HG03439 (cell line): ENCODE results near the gene RRBP1.

ENCODE experiments used
- ATAC-seq: cut with Tn5 transposase; IDR thresholded peaks from one replicate; pipeline ENCODE4 v1.9.1; 2021; ENCODE audit warnings: mild to moderate bottlenecking, moderate library complexity; ENCODE audit not compliant: unreplicated experiment

RRBP1 gene

GRCh38 chr20:17651129-17651759 is 30.8 kb downstream of the RRBP1 start:
- no peak for ATAC-seq

GRCh38 chr20:17650301-17651128 is 31.5 kb downstream of the RRBP1 start:
- no peak for ATAC-seq

GRCh38 chr20:17648791-17649730 is 33.0 kb downstream of the RRBP1 start:
- no peak for ATAC-seq

GRCh38 chr20:17648315-17648646 is 33.8 kb downstream of the RRBP1 start:
- no peak for ATAC-seq

- no peak for ATAC-seq
These were observed 34.4 kb downstream of the RRBP1 start for GRCh38 chr20:17647391-17648314.

GRCh38 chr20:17646961-17647301 is 35.1 kb downstream of the RRBP1 start:
- no peak for ATAC-seq

- no peak for ATAC-seq
These were observed 35.7 kb downstream of the RRBP1 start for GRCh38 chr20:17646209-17646960.

- no peak for ATAC-seq
These were observed 36.4 kb downstream of the RRBP1 start for GRCh38 chr20:17645546-17646208.

- no peak for ATAC-seq
These were observed 37.0 kb downstream of the RRBP1 start for GRCh38 chr20:17645010-17645409.

GRCh38 chr20:17644451-17644850 is 37.6 kb downstream of the RRBP1 start:
- ATAC-seq: no peak

GRCh38 chr20:17643531-17644188 is 38.4 kb downstream of the RRBP1 start:
- no peak for ATAC-seq

GRCh38 chr20:17642404-17643269 is 39.4 kb downstream of the RRBP1 start:
- ATAC-seq: no peak

GRCh38 chr20:17641993-17642392 is 40.0 kb downstream of the RRBP1 start:
- ATAC-seq: no peak

GRCh38 chr20:17641520-17641964 is 40.5 kb downstream of the RRBP1 start:
- no peak for ATAC-seq

GRCh38 chr20:17640875-17641378 is 41.1 kb downstream of the RRBP1 start:
- no peak for ATAC-seq

- ATAC-seq: no peak
These were observed 41.7 kb downstream of the RRBP1 start for GRCh38 chr20:17640146-17640874.
